Tibial artery (tissue), 4 donors: ENCODE results near the gene SMCO4.

Experiments
- DNase-seq, 2 donors: peaks; one replicate each; pipeline ENCODE4 v3.0.0-alpha.2; 2019
- H3K27ac ChIP-seq, 2 donors: fragments of 200-600 bp; sonication (generic) in 1 of 2; 1 replicate in 1 of 2; 2 replicates in 1 of 2; pipeline ENCODE4 v1.5.1; 2018 to 2019; ENCODE audit warnings: mild to moderate bottlenecking in 1 of 2
- H3K27me3 ChIP-seq, 2 donors: fragments of 200-600 bp; sonication (generic) in 1 of 2; one replicate each; pipeline versions ENCODE4 v1.5.1 to v1.6.0; 2016 to 2019
- H3K36me3 ChIP-seq, 3 donors: fragments of 200-600 bp; sonication (generic) in 2 of 3; one replicate each; pipeline ENCODE4 v1.5.1; 2016 to 2019; ENCODE audit warnings: mild to moderate bottlenecking in 2 of 3
- H3K4me1 ChIP-seq, 4 donors: fragments of 200-600 bp; sonication (generic) in 2 of 4; 1 replicate in 3 of 4; 2 replicates in 1 of 4; pipeline ENCODE4 v1.5.1; 2016 to 2019
- H3K4me3 ChIP-seq, 2 donors: fragments of 200-600 bp; sonication (generic) in 1 of 2; 1 replicate in 1 of 2; 2 replicates in 1 of 2; pipeline ENCODE4 v1.5.1; 2018 to 2019; ENCODE audit warnings: mild to moderate bottlenecking in 2 of 2
- H3K9me3 ChIP-seq, 3 donors: fragments of 200-600 bp; sonication (generic) in 1 of 3; one replicate each; pipeline ENCODE4 v1.5.1; 2016 to 2019
- intact Hi-C: fragments of 100-400 bp; cut with DNase I; formaldehyde crosslinking; loops from one replicate; pipeline ENCODE4 v1.15.0; 2023; ENCODE audit warnings: low total_unique reads
- TF ChIP-seq, protein P1 (sequence below), 2 experiments: fragments of 200-600 bp in 1 of 2; fragments of 450-650 bp in 1 of 2; IDR thresholded peaks; one replicate each; pipeline ENCODE4 v1.5.1; 2017 to 2019; ENCODE audit warnings: antibody characterized with exemption in 2 of 2, mild to moderate bottlenecking in 1 of 2, moderate library complexity in 1 of 2

SMCO4 gene

DNA sequence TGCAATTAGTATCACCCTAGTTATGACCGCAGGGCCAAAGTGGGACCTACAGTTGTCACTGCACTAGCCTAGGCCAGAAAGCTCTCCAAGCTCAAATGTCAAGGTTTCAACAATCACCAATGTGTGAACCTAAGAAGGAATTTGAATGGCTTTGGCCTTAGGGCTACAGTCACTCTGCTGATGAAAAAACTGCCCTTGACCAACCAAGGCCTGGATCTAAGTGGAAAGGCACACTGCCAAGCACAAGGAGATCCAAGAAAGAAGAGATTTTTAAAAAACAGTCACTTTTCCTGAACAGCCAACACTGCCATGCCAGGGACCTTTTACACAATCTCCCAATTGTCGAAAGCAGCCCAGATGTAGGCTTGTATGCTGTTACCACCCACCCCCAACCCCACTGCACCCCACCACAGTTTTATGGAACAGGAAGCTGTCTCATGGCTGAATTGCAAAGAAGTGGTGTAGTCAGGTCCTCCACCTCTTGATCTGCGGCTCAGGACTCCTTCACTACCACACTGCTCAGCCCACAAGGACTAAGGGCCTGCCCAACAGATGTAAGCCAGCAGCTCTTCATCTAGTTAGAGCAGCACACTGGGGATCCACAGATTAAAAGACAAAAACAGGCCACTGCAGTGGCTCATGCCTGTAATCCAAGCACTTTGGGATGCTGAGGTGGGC is 32.9 kb downstream of the SMCO4 start:
- Histone ChIP-seq H3K27ac (no peak overlapping the region), H3K9me3 (peaks cover 0 to 7% (median 0%) of the 10 kb centered on the region in 3 donors), H3K4me3 (no peak overlapping the region), H3K36me3 (no peaks in the 10 kb centered on the region), H3K27me3 (no peaks in the 10 kb centered on the region), H3K4me1 (peaks cover 0 to 3% (median 0%) of the 10 kb centered on the region in 4 donors)
- TF ChIP-seq, protein P1, sequence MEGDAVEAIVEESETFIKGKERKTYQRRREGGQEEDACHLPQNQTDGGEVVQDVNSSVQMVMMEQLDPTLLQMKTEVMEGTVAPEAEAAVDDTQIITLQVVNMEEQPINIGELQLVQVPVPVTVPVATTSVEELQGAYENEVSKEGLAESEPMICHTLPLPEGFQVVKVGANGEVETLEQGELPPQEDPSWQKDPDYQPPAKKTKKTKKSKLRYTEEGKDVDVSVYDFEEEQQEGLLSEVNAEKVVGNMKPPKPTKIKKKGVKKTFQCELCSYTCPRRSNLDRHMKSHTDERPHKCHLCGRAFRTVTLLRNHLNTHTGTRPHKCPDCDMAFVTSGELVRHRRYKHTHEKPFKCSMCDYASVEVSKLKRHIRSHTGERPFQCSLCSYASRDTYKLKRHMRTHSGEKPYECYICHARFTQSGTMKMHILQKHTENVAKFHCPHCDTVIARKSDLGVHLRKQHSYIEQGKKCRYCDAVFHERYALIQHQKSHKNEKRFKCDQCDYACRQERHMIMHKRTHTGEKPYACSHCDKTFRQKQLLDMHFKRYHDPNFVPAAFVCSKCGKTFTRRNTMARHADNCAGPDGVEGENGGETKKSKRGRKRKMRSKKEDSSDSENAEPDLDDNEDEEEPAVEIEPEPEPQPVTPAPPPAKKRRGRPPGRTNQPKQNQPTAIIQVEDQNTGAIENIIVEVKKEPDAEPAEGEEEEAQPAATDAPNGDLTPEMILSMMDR (IDR thresholded peaks at IDR 0.05), result no peak
- intact Hi-C loops, result no loop called here
- no peak for DNase-seq

- H3K36me3 ChIP-seq, result no peaks in the 10 kb centered on the region
- intact Hi-C loops, result no loop called here
- TF ChIP-seq, protein P1 (IDR thresholded peaks at IDR 0.05), result no peak
- H3K9me3 ChIP-seq, result peaks cover 0 to 7% (median 0%) of the 10 kb centered on the region in 3 donors
- peaks cover 0 to 3% (median 0%) of the 10 kb centered on the region in 4 donors for H3K4me1 ChIP-seq
- no peak overlapping the region for H3K27ac ChIP-seq
- H3K4me3 ChIP-seq, result no peak overlapping the region
- DNase-seq, result no peak
- no peaks in the 10 kb centered on the region for H3K27me3 ChIP-seq
Measured at GRCh38 chr11:93507517-93507916, 35.7 kb downstream of the SMCO4 start.

- Histone ChIP-seq H3K27me3 (no peaks in the 10 kb centered on the region), H3K9me3 (peaks cover 0 to 7% (median 0%) of the 10 kb centered on the region in 3 donors), H3K4me1 (peaks cover 0 to 3% (median 0%) of the 10 kb centered on the region in 4 donors), H3K4me3 (no peak overlapping the region), H3K27ac (no peak overlapping the region), H3K36me3 (no peaks in the 10 kb centered on the region)
- TF ChIP-seq, protein P1 (IDR thresholded peaks at IDR 0.05), result no peak
- intact Hi-C loops, result no loop called here
- no peak for DNase-seq
Measured at GRCh38 chr11:93505703-93506102, 37.5 kb downstream of the SMCO4 start.

- Histone ChIP-seq H3K9me3 (peaks cover 0 to 3% (median 0%) of the 10 kb centered on the region in 3 donors), H3K4me1 (no peaks in the 10 kb centered on the region), H3K27ac (no peak overlapping the region), H3K4me3 (no peak overlapping the region), H3K27me3 (no peaks in the 10 kb centered on the region), H3K36me3 (no peaks in the 10 kb centered on the region)
- TF ChIP-seq, protein P1 (IDR thresholded peaks at IDR 0.05), result no peak
- DNase-seq, result no peak
- intact Hi-C loops, result no loop called here
Measured at GRCh38 chr11:93504110-93505095, 38.8 kb downstream of the SMCO4 start.

DNA sequence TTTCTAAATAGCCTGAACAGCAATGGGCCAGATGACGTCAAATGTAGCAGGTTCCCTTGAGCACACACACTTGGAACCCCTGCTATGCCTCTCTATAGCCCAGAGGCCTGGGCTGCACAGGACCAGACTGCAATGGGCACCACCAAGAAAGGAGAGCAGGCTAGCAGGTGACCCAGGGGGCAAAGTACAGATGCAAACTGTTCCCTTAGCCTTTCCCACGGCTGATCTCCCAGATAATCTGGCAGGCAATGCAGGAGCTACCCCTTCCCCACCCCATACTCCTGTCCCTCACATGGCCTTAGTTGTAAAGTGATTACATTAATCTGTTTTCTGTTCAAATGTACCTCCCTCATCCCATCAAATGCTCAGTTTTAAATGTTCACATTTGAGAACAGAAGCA is 41.3 kb downstream of the SMCO4 start:
- Histone ChIP-seq H3K36me3 (peaks cover 0 to 9% (median 0%) of the 10 kb centered on the region in 3 donors), H3K4me1 (no peaks in the 10 kb centered on the region), H3K4me3 (no peak overlapping the region), H3K27me3 (no peaks in the 10 kb centered on the region), H3K9me3 (no peaks in the 10 kb centered on the region), H3K27ac (no peak overlapping the region)
- intact Hi-C loops, result no loop called here
- TF ChIP-seq, protein P1 (IDR thresholded peaks at IDR 0.05), result no peak
- DNase-seq, result no peak
